ENCODE results near the gene ATXN7L3.

ATXN7L3 gene

DNA sequence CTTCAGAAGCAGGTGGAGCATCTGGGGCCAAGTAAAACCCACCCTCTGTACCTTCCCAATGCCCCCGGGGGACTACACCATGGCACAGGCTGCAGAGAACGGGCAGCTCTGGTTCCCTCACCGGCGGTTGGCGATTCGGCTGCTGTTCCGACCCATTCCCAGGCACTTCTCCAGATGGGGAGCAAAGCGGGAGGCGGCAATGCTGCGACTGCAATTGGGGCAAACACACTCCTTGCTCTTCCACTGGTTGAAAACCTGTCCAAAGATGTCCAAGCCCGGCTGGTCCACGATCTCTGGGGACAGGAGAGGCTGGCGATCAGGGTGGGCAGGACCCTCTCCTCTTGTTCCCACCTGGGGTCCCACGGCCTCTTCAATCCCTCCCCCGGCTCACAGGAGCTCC, 2.6 kb downstream of the ATXN7L3 start:
- TF ChIP-seq, protein P1, sequence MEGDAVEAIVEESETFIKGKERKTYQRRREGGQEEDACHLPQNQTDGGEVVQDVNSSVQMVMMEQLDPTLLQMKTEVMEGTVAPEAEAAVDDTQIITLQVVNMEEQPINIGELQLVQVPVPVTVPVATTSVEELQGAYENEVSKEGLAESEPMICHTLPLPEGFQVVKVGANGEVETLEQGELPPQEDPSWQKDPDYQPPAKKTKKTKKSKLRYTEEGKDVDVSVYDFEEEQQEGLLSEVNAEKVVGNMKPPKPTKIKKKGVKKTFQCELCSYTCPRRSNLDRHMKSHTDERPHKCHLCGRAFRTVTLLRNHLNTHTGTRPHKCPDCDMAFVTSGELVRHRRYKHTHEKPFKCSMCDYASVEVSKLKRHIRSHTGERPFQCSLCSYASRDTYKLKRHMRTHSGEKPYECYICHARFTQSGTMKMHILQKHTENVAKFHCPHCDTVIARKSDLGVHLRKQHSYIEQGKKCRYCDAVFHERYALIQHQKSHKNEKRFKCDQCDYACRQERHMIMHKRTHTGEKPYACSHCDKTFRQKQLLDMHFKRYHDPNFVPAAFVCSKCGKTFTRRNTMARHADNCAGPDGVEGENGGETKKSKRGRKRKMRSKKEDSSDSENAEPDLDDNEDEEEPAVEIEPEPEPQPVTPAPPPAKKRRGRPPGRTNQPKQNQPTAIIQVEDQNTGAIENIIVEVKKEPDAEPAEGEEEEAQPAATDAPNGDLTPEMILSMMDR (IDR thresholded peaks at IDR 0.05; ENCODE audit: extremely low read depth, insufficient read depth, missing control alignments) = no peak
- in situ Hi-C loops (cut with MboI; ENCODE audit: low pct_unique_long_range_greater_than_20kb, low sequenced_read_pairs, unreplicated experiment) = no loop called here
- no peak for DNase-seq (ENCODE audit: low spot score)

DNA sequence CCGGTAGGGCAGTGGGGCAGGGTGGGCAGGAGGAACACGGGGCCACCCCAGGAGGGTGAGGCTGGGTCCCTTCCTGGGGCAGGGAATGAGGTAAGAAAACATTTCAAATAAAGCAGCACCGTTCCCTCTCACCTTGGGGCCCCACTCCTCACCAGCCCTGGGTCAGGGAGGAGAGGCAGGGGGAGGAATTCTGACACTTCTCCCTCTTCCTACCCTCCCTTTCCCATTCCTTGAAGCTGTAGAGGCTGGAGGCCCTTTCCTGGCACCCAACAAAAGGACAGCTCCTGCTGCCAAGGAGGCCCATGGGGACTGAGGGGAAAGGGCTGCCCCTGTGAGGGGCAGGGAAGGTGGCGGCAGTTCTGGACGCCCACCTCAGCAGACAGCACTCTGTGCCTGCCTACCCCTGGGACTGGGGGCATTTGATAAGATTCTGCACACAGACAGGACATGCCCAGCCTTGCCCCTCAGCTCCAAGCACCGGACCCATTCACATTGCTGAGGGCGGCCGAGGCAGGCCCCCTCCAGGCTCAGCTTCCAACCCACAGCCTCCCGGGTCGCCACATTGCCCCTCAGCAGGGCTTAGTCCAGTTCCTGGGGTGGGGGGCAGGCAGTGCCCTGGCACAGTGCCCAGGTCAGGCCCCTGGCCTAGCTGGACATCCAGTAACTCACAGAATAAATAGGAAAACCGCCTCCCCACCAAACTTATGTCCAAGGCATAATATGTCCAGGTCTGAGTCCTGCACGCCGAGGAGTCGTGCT, 6.2 kb downstream of the ATXN7L3 start:
- no peak for DNase-seq (ENCODE audit: low spot score)
- in situ Hi-C loops (cut with MboI; ENCODE audit: low pct_unique_long_range_greater_than_20kb, low sequenced_read_pairs, unreplicated experiment) = no loop called here
- TF ChIP-seq, protein P1 (IDR thresholded peaks at IDR 0.05; ENCODE audit: extremely low read depth, insufficient read depth, missing control alignments) = no peak

DNA sequence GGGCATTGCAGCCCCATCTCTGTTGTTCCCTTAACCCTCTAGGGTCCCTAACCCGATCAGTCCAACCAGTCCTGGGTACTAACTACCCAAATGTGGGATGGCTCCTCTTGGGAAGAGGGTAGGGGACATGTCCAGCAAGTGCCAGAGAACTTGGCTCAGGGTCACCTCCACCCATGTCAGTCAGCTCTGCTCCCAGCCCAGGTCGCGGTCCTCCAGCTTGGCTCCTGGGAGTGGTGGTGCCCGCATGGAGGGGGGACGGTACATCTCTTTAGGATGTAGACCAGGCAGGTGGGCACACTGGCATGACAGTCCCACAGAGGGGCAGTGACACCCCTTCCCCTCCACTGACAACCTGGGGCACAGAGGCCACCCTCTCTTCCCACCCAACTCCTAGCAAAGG, 6.9 kb downstream of the ATXN7L3 start:
- TF ChIP-seq, protein P1 (IDR thresholded peaks at IDR 0.05; ENCODE audit: extremely low read depth, insufficient read depth, missing control alignments) = no peak
- in situ Hi-C loops (cut with MboI; ENCODE audit: low pct_unique_long_range_greater_than_20kb, low sequenced_read_pairs, unreplicated experiment) = no loop called here
- no peak for DNase-seq (ENCODE audit: low spot score)

GRCh38 chr17:44191941-44192496, 7.7 kb downstream of the ATXN7L3 start:
- in situ Hi-C loops (cut with MboI; ENCODE audit: low pct_unique_long_range_greater_than_20kb, low sequenced_read_pairs, unreplicated experiment) = no loop called here
- TF ChIP-seq, protein P1 (IDR thresholded peaks at IDR 0.05; ENCODE audit: extremely low read depth, insufficient read depth, missing control alignments) = no peak
- DNase-seq (ENCODE audit: low spot score) = no peak

- TF ChIP-seq, protein P1 (IDR thresholded peaks at IDR 0.05; ENCODE audit: extremely low read depth, insufficient read depth, missing control alignments) = no peak
- no peak for DNase-seq (ENCODE audit: low spot score)
- in situ Hi-C loops (cut with MboI; ENCODE audit: low pct_unique_long_range_greater_than_20kb, low sequenced_read_pairs, unreplicated experiment) = no loop called here
These were observed 8.3 kb downstream of the ATXN7L3 start for GRCh38 chr17:44191369-44191768.

- no peak for DNase-seq (ENCODE audit: low spot score)
- in situ Hi-C loops (cut with MboI; ENCODE audit: low pct_unique_long_range_greater_than_20kb, low sequenced_read_pairs, unreplicated experiment) = no loop called here
- TF ChIP-seq, protein P1 (IDR thresholded peaks at IDR 0.05; ENCODE audit: extremely low read depth, insufficient read depth, missing control alignments) = no peak
These were observed 9.2 kb downstream of the ATXN7L3 start for GRCh38 chr17:44190481-44190880.

Data from GM13977 (cell line).